NCI-H1930 (cell line): ENCODE data around the gene WRNIP1.
A peak's percentile ranks its signal among the peaks of the same experiment; 100 is the strongest.
"Not testable (repeated sequence)": the region's sequence is repeated elsewhere in the genome, so short reads cannot be mapped to it uniquely, and the experiment has no call there.

Source experiments
- DNase-seq, 2 experiments: peaks; one replicate each; lab custom pipeline; 2025; lab: John Stamatoyannopoulos, UW

Gene WRNIP1

GRCh38 chr6:2741756-2742155 lies 23.4 kb upstream of the WRNIP1 start:
- no peak for DNase-seq

GRCh38 chr6:2743280-2744208 lies 21.6 kb upstream of the WRNIP1 start:
- DNase-seq = no peak

GRCh38 chr6:2744209-2744771 lies 20.9 kb upstream of the WRNIP1 start:
- DNase-seq = no peak

GRCh38 chr6:2744778-2745177 lies 20.4 kb upstream of the WRNIP1 start:
- no peak for DNase-seq

GRCh38 chr6:2745246-2745645 lies 19.9 kb upstream of the WRNIP1 start:
- DNase-seq = no peak

- no peak for DNase-seq
Observed at GRCh38 chr6:2746557-2747061, 18.6 kb upstream of the WRNIP1 start.

GRCh38 chr6:2748183-2748582 lies 17.0 kb upstream of the WRNIP1 start:
- no peak for DNase-seq

GRCh38 chr6:2749969-2750600 lies 15.1 kb upstream of the WRNIP1 start:
- peak; percentile 6 to 33 for DNase-seq

GRCh38 chr6:2750832-2751231 lies 14.4 kb upstream of the WRNIP1 start, which contains the start of gene MYLK4:
Gene MYLK4 (minus strand): TSS chr6:2750922. CDS start chr6:2749294, 1,628 bp downstream.
- no peak for DNase-seq

GRCh38 chr6:2751871-2752270 lies 13.3 kb upstream of the WRNIP1 start:
- DNase-seq = no peak

- DNase-seq = no peak
Observed at GRCh38 chr6:2752477-2753109, 12.6 kb upstream of the WRNIP1 start.

- DNase-seq = no peak
Observed at GRCh38 chr6:2753110-2753489, 12.1 kb upstream of the WRNIP1 start.

- DNase-seq = no peak
Observed at GRCh38 chr6:2753743-2754142, 11.4 kb upstream of the WRNIP1 start.

GRCh38 chr6:2754393-2754792 lies 10.8 kb upstream of the WRNIP1 start:
- DNase-seq = no peak

- no peak for DNase-seq
Observed at GRCh38 chr6:2754911-2755310, 10.3 kb upstream of the WRNIP1 start.

- DNase-seq = no peak
Observed at GRCh38 chr6:2755456-2755855, 9.7 kb upstream of the WRNIP1 start.

- no peak for DNase-seq
Observed at GRCh38 chr6:2756241-2756640, 9.0 kb upstream of the WRNIP1 start.

- DNase-seq = no peak
Observed at GRCh38 chr6:2756687-2757224, 8.4 kb upstream of the WRNIP1 start.

GRCh38 chr6:2758980-2759379 lies 6.2 kb upstream of the WRNIP1 start:
- DNase-seq = no peak

GRCh38 chr6:2760882-2761842 lies 4.0 kb upstream of the WRNIP1 start:
- DNase-seq = no peak

GRCh38 chr6:2762868-2763267 lies 2.3 kb upstream of the WRNIP1 start:
- not testable (repeated sequence) for DNase-seq
